ENCODE data around the gene CST8.
"Not testable (repeated sequence)": the region's sequence is repeated elsewhere in the genome, so short reads cannot be mapped to it uniquely, and the experiment has no call there.

The CST8 gene

DNA sequence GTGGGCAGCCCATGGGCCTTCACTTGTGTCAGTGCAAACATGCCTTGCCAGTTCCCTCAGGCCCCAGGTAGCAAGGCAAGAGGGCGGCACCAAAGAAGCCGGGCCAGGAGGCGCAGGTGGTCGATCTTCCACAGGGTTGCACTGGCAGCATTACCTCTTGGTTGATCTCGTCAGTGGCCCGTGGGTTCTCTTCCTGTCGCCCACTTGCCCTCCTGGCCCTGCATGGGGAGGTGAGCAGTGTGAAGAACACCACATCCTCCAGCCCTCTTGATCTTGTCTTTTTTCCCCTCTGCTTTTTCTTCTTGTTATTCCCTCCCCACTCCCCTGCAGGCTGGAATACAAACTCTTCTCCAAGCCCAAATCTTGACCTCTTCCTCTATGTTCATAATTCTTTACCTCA is 35.3 kb upstream of the CST8 start:
- WGBS (ENCODE audit: insufficient coverage): 100% methylated on average over 7 of the region's 7 CpGs
- ChIA-PET CTCF (interaction anchor here (1.8 kb wide), 1 partner anchor 9 kb away, joined by 5 read pairs; no protein-coding TSS in a partner anchor), POLR2A (no interaction called here)
- DNase-seq: no peak
- Histone ChIP-seq H3K36me3 (ENCODE audit: control insufficient read depth in 4 of 4, insufficient read depth in 4 of 4, low read length in 3 of 4) (no peaks in the 10 kb centered on the region), H3K4me3 (ENCODE audit: control insufficient read depth in 1 of 7, extremely low read depth in 1 of 7, insufficient read depth in 4 of 7, low read depth in 2 of 7, low read length in 6 of 7) (no peak overlapping the region), H3K27me3 (replicated peaks in 2 of 5; ENCODE audit: control insufficient read depth in 4 of 5, insufficient read depth in 5 of 5, low read length in 4 of 5) (no peaks in the 10 kb centered on the region), H3K4me1 (ENCODE audit: control extremely low read depth in 1 of 4, control insufficient read depth in 4 of 4, insufficient read depth in 4 of 4, low read length in 3 of 4) (peaks cover 10 to 38% (median 22%) of the 10 kb centered on the region in 4 experiments), H3K9me3 (ENCODE audit: control extremely low read depth in 1 of 5, control insufficient read depth in 4 of 5, insufficient read depth in 2 of 5, low read depth in 1 of 5, low read length in 4 of 5) (no peaks in the 10 kb centered on the region), H3K27ac (ENCODE audit: insufficient read depth in 1 of 2, low read depth in 1 of 2, low read length in 2 of 2, poor library complexity in 1 of 2, severe bottlenecking in 2 of 2) (no peak overlapping the region)

GRCh38 chr20:23456409-23456808 is 34.5 kb upstream of the CST8 start:
- H3K4me3 ChIP-seq (ENCODE audit: control insufficient read depth in 1 of 7, extremely low read depth in 1 of 7, insufficient read depth in 4 of 7, low read depth in 2 of 7, low read length in 6 of 7): peak overlapping the region in 2 of 7 experiments; percentile 26 to 33
- WGBS (ENCODE audit: insufficient coverage): 36% methylated on average over 3 of the region's 3 CpGs
- no peak overlapping the region for H3K27ac ChIP-seq (ENCODE audit: insufficient read depth in 1 of 2, low read depth in 1 of 2, low read length in 2 of 2, poor library complexity in 1 of 2, severe bottlenecking in 2 of 2)
- ChIA-PET CTCF (interaction anchor here (1.8 kb wide), 1 partner anchor 10 kb away, joined by 5 read pairs; no protein-coding TSS in a partner anchor), POLR2A (no interaction called here)
- peaks cover 10 to 38% (median 22%) of the 10 kb centered on the region in 4 experiments for H3K4me1 ChIP-seq (ENCODE audit: control extremely low read depth in 1 of 4, control insufficient read depth in 4 of 4, insufficient read depth in 4 of 4, low read length in 3 of 4)
- peak; percentile 9 to 70 (median 62) for DNase-seq
- H3K27me3 ChIP-seq (replicated peaks in 2 of 5; ENCODE audit: control insufficient read depth in 4 of 5, insufficient read depth in 5 of 5, low read length in 4 of 5): no peaks in the 10 kb centered on the region
- H3K9me3 ChIP-seq (ENCODE audit: control extremely low read depth in 1 of 5, control insufficient read depth in 4 of 5, insufficient read depth in 2 of 5, low read depth in 1 of 5, low read length in 4 of 5): no peaks in the 10 kb centered on the region
- H3K36me3 ChIP-seq (ENCODE audit: control insufficient read depth in 4 of 4, insufficient read depth in 4 of 4, low read length in 3 of 4): no peaks in the 10 kb centered on the region

DNA sequence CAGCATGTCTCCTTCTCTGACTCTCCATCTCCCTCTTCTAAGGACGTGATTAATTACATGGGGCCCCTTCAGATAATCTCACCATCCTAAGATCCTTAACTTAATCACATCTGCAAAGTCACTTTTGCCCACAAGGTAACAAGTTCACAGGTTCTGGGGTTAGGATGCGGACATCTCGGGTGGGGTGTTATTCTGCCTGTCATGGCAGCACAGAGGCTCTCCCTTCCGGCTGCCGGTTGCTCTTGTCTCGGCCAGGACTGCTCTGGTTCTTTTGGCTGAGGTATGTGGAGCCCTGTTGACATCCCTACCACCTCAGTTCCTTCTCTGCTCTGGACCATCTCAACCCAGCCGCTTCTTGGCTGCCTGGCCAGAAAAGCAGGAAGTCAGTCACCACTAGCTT is 34.0 kb upstream of the CST8 start:
- WGBS (ENCODE audit: insufficient coverage): 87% methylated on average over 5 of the region's 7 CpGs
- H3K9me3 ChIP-seq (ENCODE audit: control extremely low read depth in 1 of 5, control insufficient read depth in 4 of 5, insufficient read depth in 2 of 5, low read depth in 1 of 5, low read length in 4 of 5): no peaks in the 10 kb centered on the region

GRCh38 chr20:23459461-23460150 is 31.3 kb upstream of the CST8 start:
- 56% methylated on average over 3 of the region's 3 CpGs for WGBS (ENCODE audit: insufficient coverage)
- peaks cover 10 to 38% (median 22%) of the 10 kb centered on the region in 4 experiments for H3K4me1 ChIP-seq (ENCODE audit: control extremely low read depth in 1 of 4, control insufficient read depth in 4 of 4, insufficient read depth in 4 of 4, low read length in 3 of 4)
- no peaks in the 10 kb centered on the region for H3K27me3 ChIP-seq (replicated peaks in 2 of 5; ENCODE audit: control insufficient read depth in 4 of 5, insufficient read depth in 5 of 5, low read length in 4 of 5)
- ChIA-PET CTCF (interaction anchor here (0.6 to 1.2 kb wide), 2 partner anchors 147 to 982 kb away, joined by 3 to 5 read pairs; no protein-coding TSS in a partner anchor), POLR2A (no interaction called here)
- H3K36me3 ChIP-seq (ENCODE audit: control insufficient read depth in 4 of 4, insufficient read depth in 4 of 4, low read length in 3 of 4): no peaks in the 10 kb centered on the region
- DNase-seq: peak; percentile 12 to 82 (median 72)
- H3K27ac ChIP-seq (ENCODE audit: insufficient read depth in 1 of 2, low read depth in 1 of 2, low read length in 2 of 2, poor library complexity in 1 of 2, severe bottlenecking in 2 of 2): no peak overlapping the region
- no peak overlapping the region for H3K4me3 ChIP-seq (ENCODE audit: control insufficient read depth in 1 of 7, extremely low read depth in 1 of 7, insufficient read depth in 4 of 7, low read depth in 2 of 7, low read length in 6 of 7)
- H3K9me3 ChIP-seq (ENCODE audit: control extremely low read depth in 1 of 5, control insufficient read depth in 4 of 5, insufficient read depth in 2 of 5, low read depth in 1 of 5, low read length in 4 of 5): peaks cover 0 to 4% (median 2%) of the 10 kb centered on the region in 5 experiments

More for the DNA sequence above, 34.0 kb upstream of the CST8 start:
- H3K36me3 ChIP-seq (ENCODE audit: control insufficient read depth in 4 of 4, insufficient read depth in 4 of 4, low read length in 3 of 4): no peaks in the 10 kb centered on the region
- POLR2A ChIA-PET: no interaction called here
- H3K27ac ChIP-seq (ENCODE audit: insufficient read depth in 1 of 2, low read depth in 1 of 2, low read length in 2 of 2, poor library complexity in 1 of 2, severe bottlenecking in 2 of 2): no peak overlapping the region
- no peak for DNase-seq
- peak overlapping the region in 1 of 7 experiments; percentile 33 for H3K4me3 ChIP-seq (ENCODE audit: control insufficient read depth in 1 of 7, extremely low read depth in 1 of 7, insufficient read depth in 4 of 7, low read depth in 2 of 7, low read length in 6 of 7)
- CTCF ChIA-PET: interaction anchor here (1.8 kb wide), 1 partner anchor 10 kb away, joined by 5 read pairs; no protein-coding TSS in a partner anchor
- H3K27me3 ChIP-seq (replicated peaks in 2 of 5; ENCODE audit: control insufficient read depth in 4 of 5, insufficient read depth in 5 of 5, low read length in 4 of 5): no peaks in the 10 kb centered on the region
- H3K4me1 ChIP-seq (ENCODE audit: control extremely low read depth in 1 of 4, control insufficient read depth in 4 of 4, insufficient read depth in 4 of 4, low read length in 3 of 4): peaks cover 10 to 38% (median 22%) of the 10 kb centered on the region in 4 experiments

DNA sequence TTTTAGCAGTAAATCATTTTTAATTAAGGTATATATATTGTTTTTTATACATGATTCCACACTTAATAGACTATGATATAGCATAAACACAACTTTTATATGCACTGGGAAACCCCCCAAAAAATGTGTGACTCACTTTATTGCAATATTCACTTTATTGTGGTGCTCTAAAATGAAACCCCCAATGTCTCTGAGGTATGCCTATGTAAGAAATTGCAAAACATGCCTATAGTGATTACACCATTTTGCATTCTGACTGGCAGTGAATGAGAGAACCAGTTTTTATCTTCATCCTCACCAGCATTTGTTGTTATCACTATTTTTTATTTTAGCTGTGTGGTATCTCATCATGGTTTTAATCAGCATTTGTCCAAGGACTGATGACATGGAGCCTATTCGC is 29.7 kb upstream of the CST8 start:
- DNase-seq: peak in 2 of 3 donors; percentile 43 to 44
- ChIA-PET CTCF (interaction anchor here (1.8 kb wide), 1 partner anchor 21 kb away, joined by 4 read pairs; the partner anchor contains the start of gene CSTL1), POLR2A (no interaction called here)
- Histone ChIP-seq H3K4me3 (ENCODE audit: control insufficient read depth in 1 of 7, extremely low read depth in 1 of 7, insufficient read depth in 4 of 7, low read depth in 2 of 7, low read length in 6 of 7) (no peak overlapping the region), H3K9me3 (ENCODE audit: control extremely low read depth in 1 of 5, control insufficient read depth in 4 of 5, insufficient read depth in 2 of 5, low read depth in 1 of 5, low read length in 4 of 5) (peaks cover 0 to 13% (median 9%) of the 10 kb centered on the region in 5 experiments), H3K27ac (ENCODE audit: insufficient read depth in 1 of 2, low read depth in 1 of 2, low read length in 2 of 2, poor library complexity in 1 of 2, severe bottlenecking in 2 of 2) (no peak overlapping the region), H3K27me3 (replicated peaks in 2 of 5; ENCODE audit: control insufficient read depth in 4 of 5, insufficient read depth in 5 of 5, low read length in 4 of 5) (no peaks in the 10 kb centered on the region), H3K36me3 (ENCODE audit: control insufficient read depth in 4 of 4, insufficient read depth in 4 of 4, low read length in 3 of 4) (no peaks in the 10 kb centered on the region), H3K4me1 (ENCODE audit: control extremely low read depth in 1 of 4, control insufficient read depth in 4 of 4, insufficient read depth in 4 of 4, low read length in 3 of 4) (peaks cover 8 to 32% (median 19%) of the 10 kb centered on the region in 4 experiments)
- 100% methylated on average over 1 of the region's 1 CpG for WGBS (ENCODE audit: insufficient coverage)

DNA sequence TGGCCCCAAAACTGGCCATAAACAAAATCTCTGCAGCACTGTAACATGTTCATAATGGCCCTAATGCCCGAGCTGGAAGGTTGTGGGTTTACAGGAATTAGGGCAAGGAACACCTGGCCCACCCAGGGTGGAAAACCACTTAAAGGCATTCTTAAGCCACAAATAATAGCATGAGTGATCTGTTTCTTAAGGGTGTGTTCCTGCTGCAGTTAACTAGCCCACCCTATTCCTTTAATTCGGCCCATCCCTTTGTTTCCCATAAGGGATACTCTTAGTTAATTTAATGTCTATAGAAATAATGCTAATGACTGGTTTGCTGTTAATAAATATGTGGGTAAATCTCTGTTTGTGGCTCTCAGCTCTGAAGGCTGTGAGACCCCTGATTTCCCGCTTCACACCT is 24.0 kb upstream of the CST8 start:
- 100% methylated on average over 1 of the region's 3 CpGs for WGBS (ENCODE audit: insufficient coverage)
- CTCF ChIA-PET: interaction anchor here (1.6 kb wide), 1 partner anchor 20 kb away, joined by 4 read pairs; no protein-coding TSS in a partner anchor
- H3K4me3 ChIP-seq (ENCODE audit: control insufficient read depth in 1 of 7, extremely low read depth in 1 of 7, insufficient read depth in 4 of 7, low read depth in 2 of 7, low read length in 6 of 7); DNase-seq; H3K27me3 ChIP-seq (replicated peaks in 2 of 5; ENCODE audit: control insufficient read depth in 4 of 5, insufficient read depth in 5 of 5, low read length in 4 of 5); H3K4me1 ChIP-seq (ENCODE audit: control extremely low read depth in 1 of 4, control insufficient read depth in 4 of 4, insufficient read depth in 4 of 4, low read length in 3 of 4); POLR2A ChIA-PET; H3K27ac ChIP-seq (ENCODE audit: insufficient read depth in 1 of 2, low read depth in 1 of 2, low read length in 2 of 2, poor library complexity in 1 of 2, severe bottlenecking in 2 of 2); H3K36me3 ChIP-seq (ENCODE audit: control insufficient read depth in 4 of 4, insufficient read depth in 4 of 4, low read length in 3 of 4): not testable (repeated sequence)
- H3K9me3 ChIP-seq (ENCODE audit: control extremely low read depth in 1 of 5, control insufficient read depth in 4 of 5, insufficient read depth in 2 of 5, low read depth in 1 of 5, low read length in 4 of 5): peaks cover 1 to 26% (median 15%) of the 10 kb centered on the region in 5 experiments

DNA sequence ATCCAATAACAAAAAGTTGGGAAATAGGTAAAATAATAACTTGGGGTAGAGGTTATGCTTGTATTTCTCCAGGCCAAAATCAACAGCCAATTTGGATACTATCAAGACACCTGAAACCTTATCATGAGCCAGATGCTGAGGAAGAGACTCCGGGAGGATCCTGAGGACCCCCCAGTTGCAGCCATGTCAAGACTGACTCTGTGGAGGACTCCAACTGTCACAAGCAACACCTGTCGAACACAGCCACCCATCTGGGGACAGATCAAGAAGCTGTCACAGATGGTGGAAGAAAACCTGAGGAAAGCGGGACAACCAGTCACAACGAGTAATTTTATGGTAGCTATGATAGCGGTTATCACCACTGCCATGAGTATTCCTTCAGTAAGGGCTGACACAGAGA is 18.6 kb upstream of the CST8 start:
- CTCF ChIA-PET; H3K36me3 ChIP-seq (ENCODE audit: control insufficient read depth in 4 of 4, insufficient read depth in 4 of 4, low read length in 3 of 4); DNase-seq; H3K4me3 ChIP-seq (ENCODE audit: control insufficient read depth in 1 of 7, extremely low read depth in 1 of 7, insufficient read depth in 4 of 7, low read depth in 2 of 7, low read length in 6 of 7); H3K4me1 ChIP-seq (ENCODE audit: control extremely low read depth in 1 of 4, control insufficient read depth in 4 of 4, insufficient read depth in 4 of 4, low read length in 3 of 4); H3K27me3 ChIP-seq (replicated peaks in 2 of 5; ENCODE audit: control insufficient read depth in 4 of 5, insufficient read depth in 5 of 5, low read length in 4 of 5); H3K9me3 ChIP-seq (ENCODE audit: control extremely low read depth in 1 of 5, control insufficient read depth in 4 of 5, insufficient read depth in 2 of 5, low read depth in 1 of 5, low read length in 4 of 5); H3K27ac ChIP-seq (ENCODE audit: insufficient read depth in 1 of 2, low read depth in 1 of 2, low read length in 2 of 2, poor library complexity in 1 of 2, severe bottlenecking in 2 of 2); POLR2A ChIA-PET: not testable (repeated sequence)
- 100% methylated on average over 4 of the region's 5 CpGs for WGBS (ENCODE audit: insufficient coverage)

Data from common myeloid progenitor, CD34-positive (primary cell).